Activated CD8-positive, alpha-beta memory T cell treated with anti-CD3 and anti-CD28 coated beads, Interleukin-2, amount 50 U/mL, for 24 hours (primary cell): Measurements from ENCODE around the gene ADK.

Source experiments
- DNase-seq: peaks from one replicate; pipeline ENCODE4 v3.0.0-alpha.2; 2020; ENCODE audit errors: extremely low read depth

Gene ADK

DNA sequence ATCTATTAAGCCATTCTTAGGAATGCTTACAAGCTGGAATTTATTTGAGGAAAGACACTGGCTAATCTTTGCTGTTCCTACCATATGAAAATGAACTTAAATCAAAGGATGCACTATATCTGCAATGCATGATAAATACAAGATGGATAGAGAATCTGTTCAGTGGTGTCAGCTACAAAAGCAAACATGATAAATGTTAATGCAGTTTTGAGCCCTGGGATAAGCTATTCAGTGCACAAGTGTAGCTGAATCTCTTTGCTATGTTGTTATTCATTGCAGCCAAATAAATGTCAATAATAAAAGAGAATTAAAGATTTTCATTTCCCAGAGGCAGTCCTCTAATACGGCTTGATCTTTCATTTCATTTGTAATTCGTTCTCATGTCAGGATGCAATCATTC, 451.6 kb downstream of the ADK start:
- no peak for DNase-seq

- no peak for DNase-seq
These were observed 459.3 kb downstream of the ADK start for GRCh38 chr10:74610299-74610698.

DNA sequence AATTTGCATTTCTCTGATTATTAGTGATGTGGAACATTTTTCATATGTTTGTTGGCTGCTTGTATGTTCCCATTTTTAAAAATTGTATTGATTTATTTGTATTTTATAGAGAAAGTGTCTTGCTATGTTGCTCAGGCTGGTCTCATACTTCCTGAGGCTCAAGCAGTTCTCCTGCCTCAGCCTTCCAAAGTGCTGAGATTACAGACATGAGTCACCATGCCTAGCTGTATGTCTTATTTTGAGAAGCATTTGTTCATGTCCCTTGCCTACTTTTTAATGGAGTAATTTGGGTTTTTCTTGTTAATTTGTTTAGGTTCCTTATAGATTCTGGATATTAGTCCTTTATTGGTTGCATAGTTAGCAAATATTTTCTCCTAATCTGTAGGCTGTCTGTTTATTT, 461.2 kb downstream of the ADK start:
- DNase-seq = no peak

- DNase-seq = no peak
These were observed 469.6 kb downstream of the ADK start for GRCh38 chr10:74620626-74621025.

- no peak for DNase-seq
These were observed 472.8 kb downstream of the ADK start for GRCh38 chr10:74623786-74624185.

- no peak for DNase-seq
These were observed 473.5 kb downstream of the ADK start for GRCh38 chr10:74624501-74624900.

GRCh38 chr10:74628136-74628535, 477.1 kb downstream of the ADK start:
- DNase-seq = no peak

DNA sequence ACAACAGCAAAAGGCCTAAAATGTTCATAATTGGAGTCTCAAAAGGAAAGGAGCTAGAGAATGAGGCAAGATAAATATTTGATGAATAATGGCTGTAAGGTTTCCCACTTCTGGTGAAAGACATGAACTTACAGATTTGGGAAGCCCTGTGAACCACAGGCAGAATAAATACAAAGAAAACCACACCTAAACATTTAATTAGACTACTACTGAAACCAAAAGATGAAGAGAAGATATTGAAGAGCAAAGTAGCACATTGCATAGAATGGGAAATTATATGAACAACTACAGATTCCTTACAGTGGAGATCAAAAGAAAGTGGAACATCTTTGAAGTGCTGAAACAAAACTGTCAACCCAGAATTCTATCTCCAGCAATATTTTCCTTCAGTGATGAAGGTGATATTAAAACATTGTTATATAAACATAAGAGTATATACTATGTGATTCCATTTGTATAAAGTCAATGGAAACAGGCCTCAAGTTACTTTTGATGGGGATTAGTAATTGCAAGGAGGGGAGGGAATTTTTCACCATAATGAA, 484.0 kb downstream of the ADK start:
- DNase-seq = no peak

GRCh38 chr10:74635655-74636054, 484.6 kb downstream of the ADK start:
- DNase-seq = no peak

DNA sequence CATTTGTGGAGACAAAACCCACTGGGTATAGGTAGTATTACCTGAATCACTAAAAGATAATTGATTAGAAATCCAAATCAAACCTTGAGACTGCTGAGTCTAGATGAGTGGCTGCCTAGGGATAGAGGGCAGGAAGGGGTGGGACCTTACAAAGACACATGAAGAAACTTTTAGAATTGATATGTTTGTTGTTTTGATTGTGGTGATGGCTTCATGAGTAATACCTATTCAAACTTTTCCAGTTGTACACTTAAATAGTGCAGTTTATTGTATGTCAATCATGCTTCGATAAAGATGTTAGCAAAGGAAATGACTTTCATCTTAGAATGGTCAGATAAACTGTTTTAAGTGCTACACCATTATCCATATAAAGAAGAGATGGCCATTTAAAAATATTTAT, 486.7 kb downstream of the ADK start:
- no peak for DNase-seq

GRCh38 chr10:74640134-74640921, 489.3 kb downstream of the ADK start:
- DNase-seq = no peak

DNA sequence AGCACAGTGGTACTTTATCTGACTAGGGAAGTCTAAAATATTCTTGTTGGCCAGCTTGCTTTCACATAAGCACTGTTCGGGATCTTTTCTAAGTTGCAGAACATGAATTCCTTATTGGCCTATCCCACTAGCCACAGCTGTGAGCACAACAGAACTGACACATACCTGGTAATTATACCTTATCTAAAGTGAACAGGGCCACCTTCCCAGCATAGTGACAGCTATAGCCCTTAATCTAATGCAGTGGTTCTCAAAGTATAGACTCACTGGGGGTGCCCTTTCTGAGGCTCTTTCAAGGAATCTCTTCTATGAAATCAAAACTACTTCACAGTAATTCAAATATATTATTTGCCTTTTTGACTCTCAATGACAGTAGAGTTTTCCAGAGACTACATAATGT, 490.6 kb downstream of the ADK start:
- DNase-seq = no peak

GRCh38 chr10:74642901-74643595, 492.0 kb downstream of the ADK start:
- no peak for DNase-seq

DNA sequence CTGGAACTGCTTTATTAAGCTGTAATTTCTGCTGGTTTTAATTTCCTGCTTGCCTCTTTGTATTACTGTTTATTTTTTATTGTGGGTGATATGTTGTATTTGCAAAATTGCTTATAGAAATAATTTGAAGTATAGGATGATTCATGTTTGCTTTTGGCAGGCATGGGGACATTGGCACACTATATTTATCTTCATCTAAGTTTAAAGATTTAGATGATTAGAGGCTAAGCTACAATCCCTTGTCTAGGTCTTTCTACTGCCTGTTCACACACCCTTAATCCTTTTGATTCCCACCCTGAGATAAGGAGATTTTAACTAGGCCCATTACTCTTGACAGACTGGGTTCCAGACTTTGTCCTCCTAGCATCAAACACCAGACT, 492.6 kb downstream of the ADK start:
- no peak for DNase-seq

DNA sequence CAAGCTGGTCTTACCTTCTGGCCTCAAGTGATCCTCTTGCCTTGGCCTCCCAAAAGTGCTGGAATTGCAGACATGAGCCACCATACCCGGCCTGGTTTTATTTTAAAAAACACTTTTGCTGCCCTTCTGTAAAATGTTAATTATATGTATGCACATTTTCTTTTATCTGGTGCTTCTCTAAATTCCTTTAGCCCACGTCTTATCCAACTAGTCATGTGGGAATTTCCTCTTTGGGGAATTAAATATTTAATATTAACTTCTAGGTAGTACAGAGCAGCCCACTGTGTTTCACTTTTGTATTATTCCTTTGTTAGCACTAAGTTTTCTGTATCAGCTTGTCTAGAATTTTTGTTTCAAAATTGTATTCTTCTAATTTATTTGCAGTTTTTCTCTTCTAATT, 493.7 kb downstream of the ADK start:
- no peak for DNase-seq

GRCh38 chr10:74645692-74646091, 494.7 kb downstream of the ADK start:
- no peak for DNase-seq

DNA sequence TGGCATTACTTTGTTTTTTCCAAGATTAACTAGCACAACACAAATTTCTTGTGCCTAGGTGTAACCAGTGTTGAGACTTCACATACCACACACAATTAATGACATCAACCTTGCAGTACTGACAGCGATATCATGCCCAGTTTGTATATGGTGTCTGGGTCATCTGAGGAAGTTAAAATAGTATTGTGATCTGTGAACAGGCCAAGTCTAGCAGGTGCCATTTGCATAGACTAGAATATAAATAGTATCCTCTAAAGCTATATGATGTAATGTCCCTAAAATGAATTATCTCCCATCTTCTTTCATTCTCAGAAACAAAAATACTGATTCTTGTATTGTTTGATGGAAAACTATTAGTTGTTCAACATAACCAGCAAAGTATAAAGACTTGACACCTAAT, 499.6 kb downstream of the ADK start:
- DNase-seq = no peak

- no peak for DNase-seq
These were observed 500.5 kb downstream of the ADK start for GRCh38 chr10:74651565-74651964.

DNA sequence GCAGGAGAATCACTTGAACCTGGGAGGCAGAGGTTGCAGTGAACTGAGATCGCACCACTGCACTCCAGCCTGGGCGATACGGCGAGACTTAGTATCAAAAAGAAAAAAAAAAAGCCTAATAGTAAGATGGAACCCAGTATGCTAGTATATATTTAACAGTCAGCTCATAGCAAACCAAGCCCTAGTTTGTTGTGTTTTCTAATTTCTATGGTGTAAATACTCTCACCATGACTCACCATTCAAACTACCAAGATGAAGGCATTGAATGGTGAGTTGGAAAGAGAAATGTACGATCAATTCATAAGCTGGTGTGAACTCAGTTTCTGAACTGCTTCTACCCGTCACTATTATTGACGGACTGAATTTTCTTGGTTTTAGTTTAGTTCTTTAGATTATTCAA, 501.6 kb downstream of the ADK start:
- DNase-seq = no peak

DNA sequence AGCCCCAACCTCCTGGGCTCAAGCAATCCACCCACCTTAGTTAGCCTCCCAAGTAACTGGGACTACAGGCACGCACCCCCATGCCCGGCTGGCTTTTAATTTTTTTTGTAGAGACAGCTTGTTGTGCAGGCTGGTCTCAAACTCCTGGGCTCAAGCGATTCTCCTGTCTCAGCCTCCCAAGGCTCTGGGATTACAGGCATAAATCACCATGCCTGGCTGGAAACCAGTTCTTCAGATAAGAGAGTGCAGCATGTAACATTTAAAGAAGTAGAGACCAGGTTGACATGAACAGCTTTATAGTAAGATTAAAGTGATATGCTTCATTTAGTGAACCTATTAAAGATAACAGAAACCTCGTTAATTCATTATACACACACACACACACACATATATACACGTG, 507.5 kb downstream of the ADK start:
- DNase-seq = no peak

- no peak for DNase-seq
These were observed 511.6 kb downstream of the ADK start for GRCh38 chr10:74662635-74663034.

GRCh38 chr10:74669210-74669609, 518.2 kb downstream of the ADK start:
- DNase-seq = no peak

GRCh38 chr10:74671716-74672115, 520.7 kb downstream of the ADK start:
- DNase-seq = no peak
